GM12878 (cell line): ENCODE results near the gene EI24. TPM values are rescaled to one million over a fixed set of nuclear protein-coding genes. Genes with fewer than 3 reads are reported as not detected.

ENCODE experiments used
- BRCA1 ChIP-seq: IDR thresholded peaks from 2 replicates; pipeline ENCODE4 v1.6.1; 2011; ENCODE audit warnings: low read depth, low read length, improper control_type of control experiment
- CEBPB ChIP-seq, 2 experiments: fragments of 150-350 bp in 1 of 2; IDR thresholded peaks; 2 replicates each; pipeline ENCODE4 v1.6.1; 2012 to 2014; ENCODE audit warnings: low read depth in 2 of 2, low read length in 2 of 2, borderline replicate concordance in 1 of 2, inconsistent platforms in 1 of 2
- HDAC2 ChIP-seq: fragments of 200-600 bp; sonication (generic); IDR thresholded peaks from 2 replicates; pipeline ENCODE4 v1.6.1; 2017
- NFIC ChIP-seq: IDR thresholded peaks from 2 replicates; pipeline ENCODE4 v1.6.1; 2012; ENCODE audit warnings: low read depth, mild to moderate bottlenecking, inconsistent platforms, low read length, moderate library complexity
- POLR2AphosphoS2 ChIP-seq: IDR thresholded peaks from 2 replicates; pipeline ENCODE4 v1.6.1; 2011; ENCODE audit warnings: low read depth, mild to moderate bottlenecking, low read length, improper control_type of control experiment, moderate library complexity
- SMAD1 ChIP-seq: fragments of 450-650 bp; IDR thresholded peaks from 2 replicates; pipeline ENCODE4 v1.6.1; 2018; ENCODE audit warnings: mild to moderate bottlenecking, low read depth; ENCODE audit not compliant: partially characterized antibody
- SMC3 ChIP-seq: IDR thresholded peaks from 2 replicates; pipeline ENCODE4 v1.6.1; 2011; ENCODE audit warnings: low read length, improper control_type of control experiment, borderline replicate concordance
- SP1 ChIP-seq: IDR thresholded peaks from one replicate; pipeline ENCODE4 v1.6.1; 2011; ENCODE audit warnings: low read depth, low read length
- TCF7 ChIP-seq: IDR thresholded peaks from 2 replicates; pipeline ENCODE4 v1.6.1; 2014; ENCODE audit warnings: antibody characterized with exemption, borderline replicate concordance
- ZNF622 ChIP-seq: fragments of 450-650 bp; IDR thresholded peaks from 2 replicates; pipeline ENCODE4 v1.6.1; 2017; ENCODE audit warnings: mild to moderate bottlenecking, inconsistent platforms
- ZSCAN29 ChIP-seq: fragments of 450-650 bp; IDR thresholded peaks from 2 replicates; pipeline ENCODE4 v1.6.1; 2017; ENCODE audit warnings: mild to moderate bottlenecking, moderate library complexity
- ZZZ3 ChIP-seq: IDR thresholded peaks from 2 replicates; pipeline ENCODE4 v1.6.1; 2011; ENCODE audit warnings: low read depth; ENCODE audit not compliant: control insufficient read depth, insufficient read length
- polyA plus RNA-seq, 11 experiments: library from polyadenylated mRNA; depleted of rRNA in 4 of 11; unstranded in 6 of 11; stranded (reverse) in 5 of 11; fragments of >200 nt; fragmentation: Nextera tagmentation in 4 of 11; fragmentation: Illumina TruSeq in 1 of 11; extraction: Ambion mirVana in 4 of 11; extraction: Trizol in 1 of 11; gene quantifications; 1 replicate in 1 of 11; 2 replicates in 10 of 11; pipeline versions ENCODE4 v1.2.1 to v1.2.3, GENCODE V29; 2011 to 2016; ENCODE audit warnings: inconsistent platforms in 2 of 11, missing spikeins in 2 of 11, low read depth in 1 of 11
- total RNA-seq, 4 experiments: library from RNA; depleted of rRNA in 3 of 4; stranded (reverse); fragments of >200 nt in 3 of 4; fragmentation: Illumina TruSeq in 1 of 4; extraction: Trizol in 1 of 4; gene quantifications; 2 replicates each; pipeline versions ENCODE4 v1.2.1 to v1.2.3, GENCODE V29; 2013 to 2021
- TF ChIP-seq, protein P1 (sequence below): fragments of 450-650 bp; IDR thresholded peaks from 2 replicates; pipeline ENCODE4 v1.6.1; 2016; ENCODE audit warnings: mild to moderate bottlenecking
- TF ChIP-seq, protein P2 (sequence below): IDR thresholded peaks from 2 replicates; pipeline ENCODE4 v1.6.1; 2012; ENCODE audit warnings: low read length, inconsistent platforms
- TF ChIP-seq, protein P3 (sequence below): fragments of 450-650 bp; IDR thresholded peaks from 2 replicates; pipeline ENCODE4 v1.6.1; 2014; ENCODE audit warnings: mild to moderate bottlenecking
- TF ChIP-seq, protein P4 (sequence below): fragments of 450-650 bp; IDR thresholded peaks from 2 replicates; pipeline ENCODE4 v1.6.1; 2017; ENCODE audit warnings: low read depth, mild to moderate bottlenecking, moderate library complexity
- TF ChIP-seq, protein P5 (sequence below): IDR thresholded peaks from 2 replicates; pipeline ENCODE4 v1.6.1; 2012; ENCODE audit warnings: low read depth, low read length, improper control_type of control experiment
- TF ChIP-seq, protein P6 (sequence below): IDR thresholded peaks from 2 replicates; pipeline ENCODE4 v1.6.1; 2011; ENCODE audit warnings: low read depth, mild to moderate bottlenecking, low read length, moderate library complexity, borderline replicate concordance; ENCODE audit errors: extremely low read depth
- TF ChIP-seq, protein P7 (sequence below): IDR thresholded peaks from 2 replicates; pipeline ENCODE4 v1.6.1; 2012; ENCODE audit warnings: mild to moderate bottlenecking, low read depth, low read length

The EI24 gene
- total and polyA plus RNA-seq, 10 of the 15 experiments (the other 5 are each of a cell fraction or from before 2014, with no cell fraction given): 20.3 to 127 (median 70.4) TPM

DNA sequence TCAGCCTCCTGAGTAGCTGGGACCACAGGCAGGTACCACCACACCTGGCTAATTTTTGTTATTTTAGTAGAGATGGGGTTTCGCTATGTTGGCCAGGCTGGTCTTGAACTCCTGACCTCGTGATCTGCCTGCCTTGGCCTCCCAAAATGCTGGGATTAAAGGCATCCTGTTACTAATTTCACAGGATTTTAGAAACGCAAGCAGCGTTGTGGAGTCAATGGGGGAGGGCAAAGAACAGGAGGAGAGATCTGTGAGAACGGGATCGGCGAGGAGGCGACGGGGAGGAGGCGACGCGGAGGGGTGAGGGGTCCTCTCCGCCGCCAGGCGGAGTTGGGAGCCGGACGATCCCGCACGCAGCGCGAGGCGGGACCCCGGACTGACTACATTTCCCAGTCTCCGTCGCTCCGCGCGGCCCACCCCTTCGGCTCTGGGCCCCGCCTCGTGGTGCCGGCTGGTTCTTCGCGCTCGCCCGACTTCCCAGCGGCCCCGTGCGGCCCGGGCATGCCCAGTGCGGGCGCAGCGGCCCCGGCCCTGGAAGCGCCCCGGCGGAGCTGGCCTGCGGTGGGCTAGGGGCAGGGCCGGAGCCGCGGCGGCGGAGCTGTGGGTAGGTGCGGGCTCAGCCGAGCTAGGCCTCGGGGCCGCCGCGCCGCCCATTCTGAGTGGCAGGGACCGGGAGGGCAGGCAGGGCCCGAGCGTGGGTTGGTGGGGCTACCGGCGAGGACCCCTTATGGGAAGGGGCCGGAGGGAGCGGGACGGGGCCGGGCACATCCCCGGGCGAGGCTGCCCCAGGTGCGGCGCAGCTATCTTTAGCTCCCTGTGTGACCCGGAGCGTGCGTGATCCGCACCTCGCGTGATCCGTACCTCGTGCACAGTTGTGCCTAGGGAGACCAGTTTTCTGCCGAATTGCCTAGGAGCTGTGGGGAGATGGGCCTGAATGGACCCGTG, at the start of gene EI24 (continued):
- TF ChIP-seq, protein P1, sequence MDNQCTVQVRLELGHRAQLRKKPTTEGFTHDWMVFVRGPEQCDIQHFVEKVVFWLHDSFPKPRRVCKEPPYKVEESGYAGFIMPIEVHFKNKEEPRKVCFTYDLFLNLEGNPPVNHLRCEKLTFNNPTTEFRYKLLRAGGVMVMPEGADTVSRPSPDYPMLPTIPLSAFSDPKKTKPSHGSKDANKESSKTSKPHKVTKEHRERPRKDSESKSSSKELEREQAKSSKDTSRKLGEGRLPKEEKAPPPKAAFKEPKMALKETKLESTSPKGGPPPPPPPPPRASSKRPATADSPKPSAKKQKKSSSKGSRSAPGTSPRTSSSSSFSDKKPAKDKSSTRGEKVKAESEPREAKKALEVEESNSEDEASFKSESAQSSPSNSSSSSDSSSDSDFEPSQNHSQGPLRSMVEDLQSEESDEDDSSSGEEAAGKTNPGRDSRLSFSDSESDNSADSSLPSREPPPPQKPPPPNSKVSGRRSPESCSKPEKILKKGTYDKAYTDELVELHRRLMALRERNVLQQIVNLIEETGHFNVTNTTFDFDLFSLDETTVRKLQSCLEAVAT: 0 out of 2 replicates have a peak, but pooled peaks have one; percentile 43
- peak; percentile 38; the same call in 1 of the 2 replicates for TF ChIP-seq SMC3
- no peak for TF ChIP-seq SMAD1
- TF ChIP-seq SP1: peak; percentile 45
- TF ChIP-seq, protein P2, sequence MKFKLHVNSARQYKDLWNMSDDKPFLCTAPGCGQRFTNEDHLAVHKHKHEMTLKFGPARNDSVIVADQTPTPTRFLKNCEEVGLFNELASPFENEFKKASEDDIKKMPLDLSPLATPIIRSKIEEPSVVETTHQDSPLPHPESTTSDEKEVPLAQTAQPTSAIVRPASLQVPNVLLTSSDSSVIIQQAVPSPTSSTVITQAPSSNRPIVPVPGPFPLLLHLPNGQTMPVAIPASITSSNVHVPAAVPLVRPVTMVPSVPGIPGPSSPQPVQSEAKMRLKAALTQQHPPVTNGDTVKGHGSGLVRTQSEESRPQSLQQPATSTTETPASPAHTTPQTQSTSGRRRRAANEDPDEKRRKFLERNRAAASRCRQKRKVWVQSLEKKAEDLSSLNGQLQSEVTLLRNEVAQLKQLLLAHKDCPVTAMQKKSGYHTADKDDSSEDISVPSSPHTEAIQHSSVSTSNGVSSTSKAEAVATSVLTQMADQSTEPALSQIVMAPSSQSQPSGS: no peak
- TF ChIP-seq, protein P3, sequence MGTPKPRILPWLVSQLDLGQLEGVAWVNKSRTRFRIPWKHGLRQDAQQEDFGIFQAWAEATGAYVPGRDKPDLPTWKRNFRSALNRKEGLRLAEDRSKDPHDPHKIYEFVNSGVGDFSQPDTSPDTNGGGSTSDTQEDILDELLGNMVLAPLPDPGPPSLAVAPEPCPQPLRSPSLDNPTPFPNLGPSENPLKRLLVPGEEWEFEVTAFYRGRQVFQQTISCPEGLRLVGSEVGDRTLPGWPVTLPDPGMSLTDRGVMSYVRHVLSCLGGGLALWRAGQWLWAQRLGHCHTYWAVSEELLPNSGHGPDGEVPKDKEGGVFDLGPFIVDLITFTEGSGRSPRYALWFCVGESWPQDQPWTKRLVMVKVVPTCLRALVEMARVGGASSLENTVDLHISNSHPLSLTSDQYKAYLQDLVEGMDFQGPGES: no peak
- TF ChIP-seq ZNF622: no peak
- TF ChIP-seq, protein P4, sequence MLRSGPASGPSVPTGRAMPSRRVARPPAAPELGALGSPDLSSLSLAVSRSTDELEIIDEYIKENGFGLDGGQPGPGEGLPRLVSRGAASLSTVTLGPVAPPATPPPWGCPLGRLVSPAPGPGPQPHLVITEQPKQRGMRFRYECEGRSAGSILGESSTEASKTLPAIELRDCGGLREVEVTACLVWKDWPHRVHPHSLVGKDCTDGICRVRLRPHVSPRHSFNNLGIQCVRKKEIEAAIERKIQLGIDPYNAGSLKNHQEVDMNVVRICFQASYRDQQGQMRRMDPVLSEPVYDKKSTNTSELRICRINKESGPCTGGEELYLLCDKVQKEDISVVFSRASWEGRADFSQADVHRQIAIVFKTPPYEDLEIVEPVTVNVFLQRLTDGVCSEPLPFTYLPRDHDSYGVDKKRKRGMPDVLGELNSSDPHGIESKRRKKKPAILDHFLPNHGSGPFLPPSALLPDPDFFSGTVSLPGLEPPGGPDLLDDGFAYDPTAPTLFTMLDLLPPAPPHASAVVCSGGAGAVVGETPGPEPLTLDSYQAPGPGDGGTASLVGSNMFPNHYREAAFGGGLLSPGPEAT: 0 out of 2 replicates have a peak, but pooled peaks have one; percentile 16
- no peak for TF ChIP-seq TCF7
- no peak for TF ChIP-seq ZZZ3
- TF ChIP-seq, protein P5, sequence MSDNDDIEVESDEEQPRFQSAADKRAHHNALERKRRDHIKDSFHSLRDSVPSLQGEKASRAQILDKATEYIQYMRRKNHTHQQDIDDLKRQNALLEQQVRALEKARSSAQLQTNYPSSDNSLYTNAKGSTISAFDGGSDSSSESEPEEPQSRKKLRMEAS: peak; percentile 50; the same call in 1 of the 2 replicates
- TF ChIP-seq, protein P6, sequence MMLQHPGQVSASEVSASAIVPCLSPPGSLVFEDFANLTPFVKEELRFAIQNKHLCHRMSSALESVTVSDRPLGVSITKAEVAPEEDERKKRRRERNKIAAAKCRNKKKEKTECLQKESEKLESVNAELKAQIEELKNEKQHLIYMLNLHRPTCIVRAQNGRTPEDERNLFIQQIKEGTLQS: no peak
- TF ChIP-seq HDAC2: no peak
- TF ChIP-seq POLR2AphosphoS2: no peak; the same call in 1 of the 2 replicates
- TF ChIP-seq, protein P7, sequence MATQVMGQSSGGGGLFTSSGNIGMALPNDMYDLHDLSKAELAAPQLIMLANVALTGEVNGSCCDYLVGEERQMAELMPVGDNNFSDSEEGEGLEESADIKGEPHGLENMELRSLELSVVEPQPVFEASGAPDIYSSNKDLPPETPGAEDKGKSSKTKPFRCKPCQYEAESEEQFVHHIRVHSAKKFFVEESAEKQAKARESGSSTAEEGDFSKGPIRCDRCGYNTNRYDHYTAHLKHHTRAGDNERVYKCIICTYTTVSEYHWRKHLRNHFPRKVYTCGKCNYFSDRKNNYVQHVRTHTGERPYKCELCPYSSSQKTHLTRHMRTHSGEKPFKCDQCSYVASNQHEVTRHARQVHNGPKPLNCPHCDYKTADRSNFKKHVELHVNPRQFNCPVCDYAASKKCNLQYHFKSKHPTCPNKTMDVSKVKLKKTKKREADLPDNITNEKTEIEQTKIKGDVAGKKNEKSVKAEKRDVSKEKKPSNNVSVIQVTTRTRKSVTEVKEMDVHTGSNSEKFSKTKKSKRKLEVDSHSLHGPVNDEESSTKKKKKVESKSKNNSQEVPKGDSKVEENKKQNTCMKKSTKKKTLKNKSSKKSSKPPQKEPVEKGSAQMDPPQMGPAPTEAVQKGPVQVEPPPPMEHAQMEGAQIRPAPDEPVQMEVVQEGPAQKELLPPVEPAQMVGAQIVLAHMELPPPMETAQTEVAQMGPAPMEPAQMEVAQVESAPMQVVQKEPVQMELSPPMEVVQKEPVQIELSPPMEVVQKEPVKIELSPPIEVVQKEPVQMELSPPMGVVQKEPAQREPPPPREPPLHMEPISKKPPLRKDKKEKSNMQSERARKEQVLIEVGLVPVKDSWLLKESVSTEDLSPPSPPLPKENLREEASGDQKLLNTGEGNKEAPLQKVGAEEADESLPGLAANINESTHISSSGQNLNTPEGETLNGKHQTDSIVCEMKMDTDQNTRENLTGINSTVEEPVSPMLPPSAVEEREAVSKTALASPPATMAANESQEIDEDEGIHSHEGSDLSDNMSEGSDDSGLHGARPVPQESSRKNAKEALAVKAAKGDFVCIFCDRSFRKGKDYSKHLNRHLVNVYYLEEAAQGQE: no peak
- no peak for TF ChIP-seq CEBPB (IDR thresholded peaks at IDR 0.05; ENCODE audit: borderline replicate concordance in 1 of 2, low read depth in 2 of 2, low read length in 2 of 2)
- no peak for TF ChIP-seq BRCA1
- TF ChIP-seq ZSCAN29: 0 out of 2 replicates have a peak, but pooled peaks have one; percentile 17
- TF ChIP-seq NFIC: no peak
